IPS-18c (cell line): ENCODE measurements around the gene ZNF148.

Experiments used
- H3K4me3 ChIP-seq: 2 replicates; pipeline ENCODE4 v1.7.0; 2013; ENCODE audit warnings: low read depth, mild to moderate bottlenecking, low read length, moderate library complexity; ENCODE audit not compliant: insufficient read depth
- H3K9me3 ChIP-seq: one replicate; pipeline ENCODE4 v1.6.1; 2013; ENCODE audit warnings: mild to moderate bottlenecking, low read length, moderate library complexity; ENCODE audit not compliant: control insufficient read depth, insufficient read depth

Gene ZNF148

GRCh38 chr3:125192190-125193035 is 182.7 kb downstream of the ZNF148 start:
- Histone ChIP-seq H3K4me3 (no peak overlapping the region), H3K9me3 (no peaks in the 10 kb centered on the region)

GRCh38 chr3:125191730-125192129 is 183.4 kb downstream of the ZNF148 start:
- Histone ChIP-seq H3K4me3 (no peak overlapping the region), H3K9me3 (no peaks in the 10 kb centered on the region)

GRCh38 chr3:125191256-125191655 is 183.9 kb downstream of the ZNF148 start:
- H3K9me3 ChIP-seq = no peaks in the 10 kb centered on the region
- H3K4me3 ChIP-seq = no peak overlapping the region

- H3K9me3 ChIP-seq = no peaks in the 10 kb centered on the region
- H3K4me3 ChIP-seq = no peak overlapping the region
These were observed 184.3 kb downstream of the ZNF148 start for GRCh38 chr3:125190786-125191185.

GRCh38 chr3:125189378-125190165 is 185.6 kb downstream of the ZNF148 start:
- no peaks in the 10 kb centered on the region for H3K9me3 ChIP-seq
- H3K4me3 ChIP-seq = no peak overlapping the region

- no peak overlapping the region for H3K4me3 ChIP-seq
- H3K9me3 ChIP-seq = no peaks in the 10 kb centered on the region
These were observed 186.2 kb downstream of the ZNF148 start for GRCh38 chr3:125188955-125189354.

- no peak overlapping the region for H3K4me3 ChIP-seq
- no peaks in the 10 kb centered on the region for H3K9me3 ChIP-seq
These were observed 187.6 kb downstream of the ZNF148 start for GRCh38 chr3:125187599-125187910.

GRCh38 chr3:125186800-125187598 is 188.1 kb downstream of the ZNF148 start:
- Histone ChIP-seq H3K4me3 (no peak overlapping the region), H3K9me3 (no peaks in the 10 kb centered on the region)

- Histone ChIP-seq H3K4me3 (no peak overlapping the region), H3K9me3 (no peaks in the 10 kb centered on the region)
These were observed 188.8 kb downstream of the ZNF148 start for GRCh38 chr3:125186261-125186787.

GRCh38 chr3:125185805-125186204 is 189.3 kb downstream of the ZNF148 start:
- Histone ChIP-seq H3K9me3 (no peaks in the 10 kb centered on the region), H3K4me3 (no peak overlapping the region)

- no peak overlapping the region for H3K4me3 ChIP-seq
- H3K9me3 ChIP-seq = no peaks in the 10 kb centered on the region
These were observed 195.3 kb downstream of the ZNF148 start for GRCh38 chr3:125179884-125180240.

GRCh38 chr3:125179143-125179883 is 195.8 kb downstream of the ZNF148 start:
- Histone ChIP-seq H3K4me3 (no peak overlapping the region), H3K9me3 (no peaks in the 10 kb centered on the region)

- Histone ChIP-seq H3K4me3 (no peak overlapping the region), H3K9me3 (no peaks in the 10 kb centered on the region)
These were observed 197.4 kb downstream of the ZNF148 start for GRCh38 chr3:125177746-125178145.
